Prostate gland (tissue), 2 donors: Measurements from ENCODE around the gene IMPDH2.

Experiments
- CTCF ChIP-seq, 4 experiments: fragments of 200-600 bp in 2 of 4; fragments of 450-650 bp in 2 of 4; sonication (generic) in 2 of 4; IDR thresholded peaks; 1 replicate in 3 of 4; 2 replicates in 1 of 4; pipeline ENCODE4 v1.5.1; 2016 to 2019; ENCODE audit warnings: antibody characterized with exemption in 4 of 4, mild to moderate bottlenecking in 2 of 4, moderate library complexity in 2 of 4
- POLR2AphosphoS5 ChIP-seq: sonication (generic); formaldehyde crosslinking; IDR thresholded peaks from one replicate; pipeline ENCODE4 v1.6.1; 2017; ENCODE audit warnings: antibody characterized with exemption

GRCh38 chr3:49018707-49019006, 10.5 kb downstream of the IMPDH2 start:
- TF ChIP-seq POLR2AphosphoS5 (no peak), CTCF (IDR thresholded peaks at IDR 0.05) (no peak)
